Measurements from ENCODE around the gene TNFRSF1B.

Gene TNFRSF1B

GRCh38 chr1:12158357-12159092, 8.3 kb upstream of the TNFRSF1B start:
- DNase-seq (ENCODE audit: low spot score): no peak

GRCh38 chr1:12159816-12160215, 7.0 kb upstream of the TNFRSF1B start:
- no peak for DNase-seq (ENCODE audit: low spot score)

- no peak for DNase-seq (ENCODE audit: low spot score)
Measured at GRCh38 chr1:12161324-12161661, 5.5 kb upstream of the TNFRSF1B start.

GRCh38 chr1:12161662-12162458, 4.9 kb upstream of the TNFRSF1B start:
- no peak for DNase-seq (ENCODE audit: low spot score)

GRCh38 chr1:12162459-12163137, 4.2 kb upstream of the TNFRSF1B start:
- DNase-seq (ENCODE audit: low spot score): no peak

GRCh38 chr1:12163210-12163609, 3.6 kb upstream of the TNFRSF1B start:
- no peak for DNase-seq (ENCODE audit: low spot score)

GRCh38 chr1:12164210-12164609, 2.6 kb upstream of the TNFRSF1B start:
- no peak for DNase-seq (ENCODE audit: low spot score)

- DNase-seq (ENCODE audit: low spot score): no peak
Measured at GRCh38 chr1:12165342-12165741, 1.4 kb upstream of the TNFRSF1B start.

- DNase-seq (ENCODE audit: low spot score): no peak
Measured at GRCh38 chr1:12167493-12168429, 970 bp downstream of the TNFRSF1B start.

GRCh38 chr1:12168451-12169160, 1.8 kb downstream of the TNFRSF1B start:
- DNase-seq (ENCODE audit: low spot score): no peak

- DNase-seq (ENCODE audit: low spot score): no peak
Measured at GRCh38 chr1:12169442-12170135, 2.8 kb downstream of the TNFRSF1B start.

- no peak for DNase-seq (ENCODE audit: low spot score)
Measured at GRCh38 chr1:12170263-12170671, 3.5 kb downstream of the TNFRSF1B start.

GRCh38 chr1:12171206-12172041, 4.6 kb downstream of the TNFRSF1B start:
- DNase-seq (ENCODE audit: low spot score): no peak

- DNase-seq (ENCODE audit: low spot score): no peak
Measured at GRCh38 chr1:12172042-12172851, 5.5 kb downstream of the TNFRSF1B start.

- no peak for DNase-seq (ENCODE audit: low spot score)
Measured at GRCh38 chr1:12173041-12173509, 6.3 kb downstream of the TNFRSF1B start.

- DNase-seq (ENCODE audit: low spot score): no peak
Measured at GRCh38 chr1:12173631-12174121, 6.9 kb downstream of the TNFRSF1B start.

GRCh38 chr1:12174924-12175810, 8.4 kb downstream of the TNFRSF1B start:
- DNase-seq (ENCODE audit: low spot score): no peak
